Measurements from ENCODE around the gene CORT.
"Not testable (repeated sequence)": the region's sequence is repeated elsewhere in the genome, so short reads cannot be mapped to it uniquely, and the experiment has no call there.

The CORT gene

DNA sequence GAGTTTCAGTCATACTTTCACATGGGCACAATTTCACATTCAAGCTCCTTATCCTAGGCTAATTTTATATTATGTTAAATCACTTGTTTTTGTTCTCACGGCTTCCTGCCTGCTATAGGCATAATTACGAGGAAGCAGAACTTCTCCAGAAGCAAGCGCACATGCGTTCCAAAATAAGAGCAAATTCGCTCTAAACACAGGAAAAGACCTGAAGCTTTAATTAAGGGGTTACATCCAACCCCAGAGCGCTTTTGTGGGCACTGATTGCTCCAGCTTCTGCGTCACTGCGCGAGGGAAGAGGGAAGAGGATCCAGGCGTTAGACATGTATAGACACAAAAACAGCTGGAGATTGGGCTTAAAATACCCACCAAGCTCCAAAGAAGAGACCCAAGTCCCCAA, at the start of gene CORT:
CORT (plus strand) TSS at position 281 of the 400 bp plus-strand sequence. CDS start 193 bp downstream, outside the sequence.
- no peak for TF ChIP-seq CTCF (IDR thresholded peaks at IDR 0.05; ENCODE audit: insufficient read depth, low read depth, low read length, missing control alignments)
- H3K4me3 ChIP-seq (ENCODE audit: low read depth, low read length), result no peak within 1 kb of the TSS
- DNase-seq (ENCODE audit: low read depth), result no peak

DNA sequence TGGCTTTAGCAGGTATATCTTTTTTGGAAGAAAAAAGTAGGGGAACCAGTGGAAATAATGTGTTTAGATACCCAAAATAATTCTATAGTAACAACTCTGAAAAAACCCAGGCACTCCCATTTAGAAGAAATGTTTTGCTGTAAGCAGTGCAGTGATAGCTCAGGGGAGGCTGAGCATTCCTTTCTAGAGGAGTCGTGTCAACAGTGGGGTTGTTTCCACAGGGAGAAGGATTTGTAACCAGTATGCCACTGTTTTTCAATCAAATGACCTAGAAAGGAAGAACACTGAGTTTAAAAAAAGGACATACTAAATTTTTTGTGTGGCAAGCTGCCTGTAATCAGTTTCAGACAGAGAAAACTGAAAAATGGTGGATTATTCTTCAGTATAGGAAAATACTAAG, 48.5 kb upstream of the CORT start:
- no peak overlapping the region for H3K4me3 ChIP-seq (ENCODE audit: low read depth, low read length)
- no peak for DNase-seq (ENCODE audit: low read depth)
- no peak for TF ChIP-seq CTCF (IDR thresholded peaks at IDR 0.05; ENCODE audit: insufficient read depth, low read depth, low read length, missing control alignments)

DNA sequence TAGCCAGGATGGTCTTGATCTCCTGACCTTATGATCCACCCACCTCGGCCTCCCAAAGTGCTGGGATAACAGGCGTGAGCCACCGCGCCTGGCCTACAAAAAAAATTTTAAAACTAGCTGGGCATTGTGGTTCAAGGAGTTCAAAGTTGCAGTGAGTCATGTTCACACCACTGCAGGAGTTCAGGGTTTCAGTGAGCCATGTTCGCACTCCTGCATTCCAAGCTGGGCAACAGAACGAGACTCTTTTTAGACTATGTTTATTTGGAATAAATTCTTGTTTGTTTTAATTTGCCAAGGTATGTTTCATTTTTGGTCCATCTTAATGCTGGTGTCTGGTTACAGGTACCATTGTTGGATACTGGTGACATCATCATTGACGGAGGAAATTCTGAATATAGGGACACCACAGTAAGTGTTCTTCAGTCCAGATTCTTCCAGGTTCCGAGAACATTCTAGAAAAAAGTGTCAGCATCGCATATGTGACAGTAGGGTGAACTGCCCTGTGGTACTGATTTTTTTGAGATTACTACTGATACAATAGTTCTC, 47.0 kb upstream of the CORT start:
- TF ChIP-seq CTCF (IDR thresholded peaks at IDR 0.05; ENCODE audit: insufficient read depth, low read depth, low read length, missing control alignments), result no peak
- H3K4me3 ChIP-seq (ENCODE audit: low read depth, low read length), result no peak overlapping the region
- DNase-seq (ENCODE audit: low read depth), result no peak

GRCh38 chr1:10407201-10407600, 42.6 kb upstream of the CORT start:
- no peak overlapping the region for H3K4me3 ChIP-seq (ENCODE audit: low read depth, low read length)
- DNase-seq (ENCODE audit: low read depth), result no peak
- TF ChIP-seq CTCF (IDR thresholded peaks at IDR 0.05; ENCODE audit: insufficient read depth, low read depth, low read length, missing control alignments), result no peak

DNA sequence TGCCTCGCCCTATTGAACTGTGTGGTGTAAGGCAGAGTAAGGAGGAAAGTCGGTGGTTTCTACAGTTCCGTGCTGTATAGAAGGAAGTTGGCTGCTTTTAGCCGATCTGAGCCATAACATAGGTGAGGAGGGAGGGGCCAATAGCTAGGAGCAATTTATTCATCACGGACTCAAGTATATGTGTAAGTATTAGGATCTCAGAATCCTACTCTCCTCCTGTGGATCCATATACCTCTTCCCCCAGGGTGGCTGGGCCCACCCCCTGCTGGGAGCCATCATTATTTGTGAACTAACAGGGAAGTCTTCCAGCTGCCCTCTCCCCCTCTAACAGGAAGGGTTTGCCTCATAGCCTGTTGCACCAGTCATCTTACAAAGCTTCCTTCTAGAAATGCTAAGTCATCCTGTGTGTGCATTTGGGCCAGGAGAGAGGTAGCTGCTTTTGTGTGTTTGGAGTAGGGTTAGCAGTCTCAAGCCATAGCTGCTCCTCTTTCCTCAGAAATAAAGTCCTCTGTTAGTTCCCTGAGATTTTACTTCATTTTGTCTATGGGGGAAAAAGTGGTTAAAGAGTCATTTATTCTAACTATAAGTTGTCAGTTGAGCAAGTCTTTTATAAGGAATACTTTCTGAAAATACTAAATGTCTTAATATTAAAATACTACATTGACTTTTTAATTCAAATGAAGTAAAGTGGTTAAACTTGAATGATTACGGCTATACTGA, 34.5 kb upstream of the CORT start:
- no peak for TF ChIP-seq CTCF (IDR thresholded peaks at IDR 0.05; ENCODE audit: insufficient read depth, low read depth, low read length, missing control alignments)
- no peak for DNase-seq (ENCODE audit: low read depth)
- H3K4me3 ChIP-seq (ENCODE audit: low read depth, low read length), result no peak overlapping the region

DNA sequence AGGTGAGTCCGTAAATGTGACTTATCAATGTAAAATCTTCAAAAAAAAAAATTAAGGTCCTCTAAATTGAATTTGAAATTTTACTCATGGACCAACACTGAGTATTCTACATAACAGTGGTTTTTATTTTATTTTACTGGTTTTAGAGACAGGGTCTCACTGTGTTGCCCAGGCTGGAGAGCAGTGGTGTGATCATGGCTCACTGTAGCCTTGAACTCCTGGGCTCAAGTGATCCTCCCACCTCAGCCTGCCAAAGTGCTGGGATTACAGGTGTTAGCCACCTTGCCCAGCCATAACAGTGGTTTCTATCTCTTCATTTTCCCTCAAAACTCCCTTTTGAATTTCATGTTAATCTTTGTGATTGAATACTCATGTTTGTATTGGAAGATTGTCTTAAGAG, 33.9 kb upstream of the CORT start:
- not testable (repeated sequence) for H3K4me3 ChIP-seq (ENCODE audit: low read depth, low read length); DNase-seq (ENCODE audit: low read depth)

DNA sequence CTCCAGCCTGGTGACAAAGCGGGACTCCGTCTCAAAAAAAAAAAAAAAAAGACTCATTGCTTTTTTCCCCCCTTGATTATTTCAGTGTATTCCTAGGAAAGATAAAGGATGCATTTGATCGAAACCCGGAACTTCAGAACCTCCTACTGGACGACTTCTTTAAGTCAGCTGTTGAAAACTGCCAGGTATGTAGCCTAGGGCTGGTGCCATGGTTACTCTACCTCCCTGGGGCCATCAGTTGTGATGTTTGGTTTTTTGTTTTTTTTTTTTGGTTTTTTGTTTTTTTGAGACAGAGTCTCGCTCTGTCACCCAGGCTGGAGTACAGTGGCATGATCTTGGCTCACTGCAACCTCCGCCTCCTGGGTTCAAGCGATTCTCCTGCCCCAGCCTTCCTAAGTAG, 31.1 kb upstream of the CORT start:
- DNase-seq (ENCODE audit: low read depth); H3K4me3 ChIP-seq (ENCODE audit: low read depth, low read length): not testable (repeated sequence)

GRCh38 chr1:10419351-10419750, 30.5 kb upstream of the CORT start:
- no peak for DNase-seq (ENCODE audit: low read depth)
- TF ChIP-seq CTCF (IDR thresholded peaks at IDR 0.05; ENCODE audit: insufficient read depth, low read depth, low read length, missing control alignments), result no peak
- no peak overlapping the region for H3K4me3 ChIP-seq (ENCODE audit: low read depth, low read length)

Measured in GM12865 (cell line).